Heart left ventricle (tissue), 16 donors: ENCODE results near the gene BLZF1. TPM values are rescaled to one million over a fixed set of nuclear protein-coding genes. Genes with fewer than 3 reads are reported as not detected.
"Not testable (repeated sequence)": the region's sequence is repeated elsewhere in the genome, so short reads cannot be mapped to it uniquely, and the experiment has no call there.

Experiments
- ATAC-seq, 4 donors: fragments of 200-7000 bp; cut with Tn5 transposase; one replicate each; pipeline ENCODE4 v1.9.1; 2020 to 2022; ENCODE audit warnings: moderate library complexity in 4 of 4, mild to moderate bottlenecking in 3 of 4, moderate number of reproducible peaks in 1 of 4
- DNase-seq, 5 donors: peaks; one replicate each; pipeline ENCODE4 v3.0.0-alpha.2; 2020
- H3K27ac ChIP-seq, 12 donors: fragments of 200-600 bp; sonication (generic) in 4 of 12; one replicate each; pipeline versions ENCODE4 v1.5.0 to v1.8.0; 2016 to 2022; ENCODE audit warnings: mild to moderate bottlenecking in 2 of 12
- H3K27me3 ChIP-seq, 9 donors: fragments of 200-600 bp; sonication (generic) in 2 of 9; one replicate each; pipeline versions ENCODE4 v1.5.1 to v1.8.0; 2016 to 2022; ENCODE audit warnings: mild to moderate bottlenecking in 3 of 9
- H3K36me3 ChIP-seq, 9 donors: fragments of 200-600 bp; sonication (generic) in 2 of 9; one replicate each; pipeline versions ENCODE4 v1.5.0 to v1.8.0; 2018 to 2022; ENCODE audit warnings: mild to moderate bottlenecking in 2 of 9
- H3K4me1 ChIP-seq, 12 donors: fragments of 200-600 bp; sonication (generic) in 4 of 12; one replicate each; pipeline versions ENCODE4 v1.5.0 to v1.8.0; 2016 to 2022; ENCODE audit warnings: mild to moderate bottlenecking in 3 of 12
- H3K4me3 ChIP-seq, 12 donors: fragments of 200-600 bp; sonication (generic) in 4 of 12; one replicate each; pipeline versions ENCODE4 v1.5.0 to v1.8.0; 2017 to 2022; ENCODE audit warnings: mild to moderate bottlenecking in 9 of 12, moderate library complexity in 4 of 12
- H3K9me3 ChIP-seq, 12 donors: fragments of 200-600 bp; sonication (generic) in 4 of 12; one replicate each; pipeline versions ENCODE4 v1.5.0 to v1.8.0; 2016 to 2022; ENCODE audit warnings: mild to moderate bottlenecking in 1 of 12
- POLR2A ChIP-seq, 2 donors: fragments of 450-650 bp; IDR thresholded peaks; one replicate each; pipeline ENCODE4 v1.6.1; 2017; ENCODE audit warnings: antibody characterized with exemption in 2 of 2, mild to moderate bottlenecking in 2 of 2, moderate library complexity in 2 of 2
- WGBS, 4 donors: extraction: QIAGEN DNeasy Blood & Tissue Kit in 2 of 4; methylation state at CpG; one replicate each; pipeline versions ENCODE4 v1.1.5 to v1.1.7; 2013 to 2018; 5-methylcytosine and 5-hydroxymethylcytosine counted together
- intact Hi-C, 10 donors: fragments of 100-400 bp; cut with DNase I; formaldehyde crosslinking; loops; one replicate each; pipeline versions ENCODE4 v1.11.1 to v1.14.2; 2022
- polyA plus RNA-seq, 2 donors: library from polyadenylated mRNA; stranded (reverse); fragments of 200-250 nt; gene quantifications; one replicate each; pipeline ENCODE4 v1.2.3, GENCODE V29; 2013
- total RNA-seq, 9 donors: library from RNA; depleted of rRNA in 2 of 9; stranded (reverse); fragments of >200 nt in 2 of 9; fragmentation: NEBNext Ultra II Directional in 3 of 9; extraction: Animal tissue kit (Norgen Biotek cat#: 25700) in 3 of 9; gene quantifications; one replicate each; pipeline versions ENCODE4 v1.1.0 to v1.2.4, GENCODE V29; 2016 to 2023
- TF ChIP-seq, protein P1 (sequence below), 12 donors: fragments of 200-600 bp; sonication (generic) in 4 of 12; IDR thresholded peaks; one replicate each; pipeline versions ENCODE4 v1.5.0 to v1.8.0; 2018 to 2022; ENCODE audit warnings: antibody characterized with exemption in 12 of 12, mild to moderate bottlenecking in 5 of 12
- donor health status: ischemic (EF 13 %, LVEDD 7.1; RV severe dilation, severe dysfunction).
- donor health status: healthy with polysubstance abuse.
- donor health status: DM: no; HTN: yes; CAD: no.
- donor health status: DM: no; HTN: no; CAD: no.
- donor health status: ischemic (EF 25% LVEDD 6.9; RV normal size, moderate dysfunction).
- donor health status: ischemic (EF 25% LVEDD 5.7; RV mildly dilated, moderate dysfunction).
- donor health status: healthy.
- donor health status: DM: yes; HTN: yes; CAD: no.
- donor health status: ischemic (EF 35%, LVEDD 5.7; RV mildly dilated, moderate dysfunction).
- donor health status: nonischemic (EF 11% LVEDD 7.7; RV severe dilation, severe dysfunction).
- donor health status: DM: yes; HTN: yes; CAD: no.
- donor health status: PGD.
- donor health status: ischemic (EF 29% LVEDD 5.4; RV normal size, mild dysfunction).
- donor health status: nonischemic (EF 23%, LVEDD 6.1; RV moderate dilation, normal function).

Gene BLZF1
- total and polyA plus RNA-seq, 11 donors = 7.5 to 31.3 (median 22.7) TPM

GRCh38 chr1:169387399-169387798 lies 19.4 kb downstream of the BLZF1 start:
- Histone ChIP-seq H3K4me1 (no peaks in the 10 kb centered on the region), H3K9me3 (no peaks in the 10 kb centered on the region), H3K4me3 (no peak overlapping the region), H3K27me3 (no peaks in the 10 kb centered on the region), H3K27ac (no peak overlapping the region), H3K36me3 (peaks cover 0 to 100% (median 98%) of the 10 kb centered on the region in 9 donors)
- intact Hi-C loops = no loop called here
- TF ChIP-seq, protein P1, sequence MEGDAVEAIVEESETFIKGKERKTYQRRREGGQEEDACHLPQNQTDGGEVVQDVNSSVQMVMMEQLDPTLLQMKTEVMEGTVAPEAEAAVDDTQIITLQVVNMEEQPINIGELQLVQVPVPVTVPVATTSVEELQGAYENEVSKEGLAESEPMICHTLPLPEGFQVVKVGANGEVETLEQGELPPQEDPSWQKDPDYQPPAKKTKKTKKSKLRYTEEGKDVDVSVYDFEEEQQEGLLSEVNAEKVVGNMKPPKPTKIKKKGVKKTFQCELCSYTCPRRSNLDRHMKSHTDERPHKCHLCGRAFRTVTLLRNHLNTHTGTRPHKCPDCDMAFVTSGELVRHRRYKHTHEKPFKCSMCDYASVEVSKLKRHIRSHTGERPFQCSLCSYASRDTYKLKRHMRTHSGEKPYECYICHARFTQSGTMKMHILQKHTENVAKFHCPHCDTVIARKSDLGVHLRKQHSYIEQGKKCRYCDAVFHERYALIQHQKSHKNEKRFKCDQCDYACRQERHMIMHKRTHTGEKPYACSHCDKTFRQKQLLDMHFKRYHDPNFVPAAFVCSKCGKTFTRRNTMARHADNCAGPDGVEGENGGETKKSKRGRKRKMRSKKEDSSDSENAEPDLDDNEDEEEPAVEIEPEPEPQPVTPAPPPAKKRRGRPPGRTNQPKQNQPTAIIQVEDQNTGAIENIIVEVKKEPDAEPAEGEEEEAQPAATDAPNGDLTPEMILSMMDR (IDR thresholded peaks at IDR 0.05) = no peak
- no peak for TF ChIP-seq POLR2A (IDR thresholded peaks at IDR 0.05)
- DNase-seq (no peak), ATAC-seq (no peak)

DNA sequence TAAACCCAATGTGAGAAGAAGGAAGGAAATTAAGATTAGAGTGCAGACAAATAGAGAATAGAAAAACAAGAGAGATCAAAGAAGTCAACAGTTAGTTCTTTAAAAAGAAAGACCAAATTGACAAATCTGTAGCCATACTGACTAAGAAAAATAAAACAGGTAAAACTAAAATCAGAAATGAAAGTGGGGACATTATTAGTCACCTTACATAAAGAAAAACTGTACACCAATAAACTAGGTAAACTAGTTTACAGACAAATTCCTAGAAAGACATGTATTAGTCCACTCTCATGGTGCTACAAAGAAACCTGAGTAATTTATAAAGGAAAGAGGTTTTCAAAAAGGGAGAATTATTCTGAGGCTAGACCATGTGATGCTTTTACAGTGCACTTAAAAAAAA lies 22.3 kb downstream of the BLZF1 start:
- no peak overlapping the region for H3K4me3 ChIP-seq
- no peaks in the 10 kb centered on the region for H3K4me1 ChIP-seq
- no peaks in the 10 kb centered on the region for H3K27me3 ChIP-seq
- no peaks in the 10 kb centered on the region for H3K9me3 ChIP-seq
- intact Hi-C loops = loop anchor here in 1 of 10 donors (10.0 kb wide), 1 partner anchor 134 kb away; no protein-coding TSS in a partner anchor
- peaks cover 0 to 99% (median 91%) of the 10 kb centered on the region in 9 donors for H3K36me3 ChIP-seq
- TF ChIP-seq POLR2A (IDR thresholded peaks at IDR 0.05) = no peak
- TF ChIP-seq, protein P1 (IDR thresholded peaks at IDR 0.05) = no peak
- ATAC-seq (no peak), DNase-seq (no peak)
- H3K27ac ChIP-seq = no peak overlapping the region

- peaks cover 0 to 97% (median 70%) of the 10 kb centered on the region in 9 donors for H3K36me3 ChIP-seq
- H3K9me3 ChIP-seq = no peaks in the 10 kb centered on the region
- no peaks in the 10 kb centered on the region for H3K4me1 ChIP-seq
- DNase-seq = no peak
- H3K4me3 ChIP-seq = no peak overlapping the region
- intact Hi-C loops = loop anchor here in 1 of 10 donors (10.0 kb wide), 1 partner anchor 132 kb away; no protein-coding TSS in a partner anchor
- ATAC-seq = no peak
- no peak overlapping the region for H3K27ac ChIP-seq
- WGBS, 4 donors = 96 to 97% (median 96%) methylated on average over 1 of the region's 1 CpG
- no peak for TF ChIP-seq POLR2A (IDR thresholded peaks at IDR 0.05)
- TF ChIP-seq, protein P1 (IDR thresholded peaks at IDR 0.05) = no peak
- H3K27me3 ChIP-seq = no peaks in the 10 kb centered on the region
These were observed 24.4 kb downstream of the BLZF1 start for GRCh38 chr1:169392406-169392805.

DNA sequence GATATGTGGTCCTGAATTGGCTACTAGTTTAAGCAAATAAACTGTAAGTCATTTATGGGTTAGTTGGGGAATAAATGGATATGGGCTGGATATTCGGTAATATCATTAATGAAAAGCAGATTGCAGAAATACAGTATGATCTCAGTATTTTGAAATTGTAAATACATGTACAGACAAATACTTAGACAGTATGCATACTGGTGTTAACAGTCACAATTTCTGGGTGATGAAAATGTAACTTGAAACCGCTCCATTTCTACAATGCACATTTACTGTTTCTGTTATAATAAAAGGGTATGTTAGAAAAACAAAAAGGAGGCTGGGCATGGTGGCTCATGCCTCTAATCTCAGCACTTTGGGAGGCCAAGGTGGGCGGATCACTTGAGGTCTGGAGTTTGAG lies 28.0 kb downstream of the BLZF1 start:
- no peak overlapping the region for H3K27ac ChIP-seq
- no peaks in the 10 kb centered on the region for H3K4me1 ChIP-seq
- TF ChIP-seq, protein P1 (IDR thresholded peaks at IDR 0.05) = no peak
- no peak for TF ChIP-seq POLR2A (IDR thresholded peaks at IDR 0.05)
- DNase-seq (no peak), ATAC-seq (no peak)
- no peaks in the 10 kb centered on the region for H3K9me3 ChIP-seq
- intact Hi-C loops = loop anchor here in 1 of 10 donors (10.0 kb wide), 1 partner anchor 129 kb away; no protein-coding TSS in a partner anchor
- WGBS, 4 donors = 96 to 98% (median 96%) methylated on average over 3 of the region's 3 CpGs
- H3K4me3 ChIP-seq = no peak overlapping the region
- H3K27me3 ChIP-seq = no peaks in the 10 kb centered on the region
- peaks cover 0 to 68% (median 35%) of the 10 kb centered on the region in 9 donors for H3K36me3 ChIP-seq

GRCh38 chr1:169402578-169402977 lies 34.6 kb downstream of the BLZF1 start:
- intact Hi-C loops, H3K4me3 ChIP-seq, H3K36me3 ChIP-seq, DNase-seq, H3K27me3 ChIP-seq, H3K4me1 ChIP-seq, H3K27ac ChIP-seq, ATAC-seq: not testable (repeated sequence)
- peaks cover 0 to 57% (median 20%) of the 10 kb centered on the region in 12 donors for H3K9me3 ChIP-seq
- 91 to 100% (median 96%) methylated on average over 1 of the region's 1 CpG for WGBS, 4 donors

DNA sequence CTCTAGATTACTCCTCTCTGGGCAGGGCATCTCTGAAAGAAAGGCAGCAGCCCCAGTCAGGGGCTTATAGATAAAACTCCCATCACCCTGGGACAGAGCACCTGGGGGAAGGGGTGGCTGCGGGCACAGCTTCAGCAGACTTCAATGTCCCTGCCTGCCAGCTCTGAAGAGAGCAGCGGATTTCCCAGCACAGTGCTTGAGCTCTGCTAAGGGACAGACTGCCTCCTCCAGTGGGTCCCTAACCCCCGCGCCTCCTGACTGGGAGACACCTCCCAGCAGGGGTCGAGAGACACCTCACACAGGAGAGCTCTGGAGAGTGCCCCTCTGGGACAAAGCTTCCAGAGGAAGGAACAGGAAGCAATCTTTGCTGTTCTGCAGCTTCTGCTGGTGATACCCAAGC lies 40.3 kb downstream of the BLZF1 start:
- H3K27ac ChIP-seq, H3K4me1 ChIP-seq, H3K36me3 ChIP-seq, intact Hi-C loops, DNase-seq, H3K27me3 ChIP-seq, H3K4me3 ChIP-seq, ATAC-seq: not testable (repeated sequence)
- 87 to 93% (median 92%) methylated on average over 3 to 5 of the region's 5 CpGs for WGBS, 4 donors
- peaks cover 0 to 95% (median 34%) of the 10 kb centered on the region in 12 donors for H3K9me3 ChIP-seq
